ENCODE results near the gene TTC7B. TPM values are rescaled to one million over a fixed set of nuclear protein-coding genes. Genes with fewer than 3 reads are reported as not detected.

TTC7B gene
- total and polyA plus RNA-seq, 2 of the 8 experiments (the other 6 are each of a cell fraction or from before 2014, with no cell fraction given): 23.7 to 34.0 TPM

DNA sequence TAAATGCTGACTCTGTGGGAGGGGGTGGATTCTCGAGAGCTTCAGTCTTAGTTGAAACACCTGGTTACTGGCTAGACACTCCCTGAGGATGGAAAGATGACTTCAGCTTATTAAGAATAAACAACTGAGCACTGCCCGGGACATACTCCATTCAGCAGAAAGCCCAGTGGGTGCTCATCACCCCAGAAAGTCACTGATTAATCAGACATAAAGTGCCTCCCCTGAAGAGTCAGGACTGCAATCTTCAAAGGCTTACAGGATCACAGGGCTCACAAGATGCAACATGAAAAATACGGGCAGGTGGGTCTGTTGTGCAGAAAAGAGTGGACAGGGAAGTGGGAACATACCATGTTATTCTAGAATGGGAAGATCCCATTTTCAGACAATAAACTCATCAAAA is 212.4 kb downstream of the TTC7B start (continued):
- TF ChIP-seq MAFK (IDR thresholded peaks at IDR 0.05; ENCODE audit: low read depth, low read length) (no peak), BCL11A (IDR thresholded peaks at IDR 0.05; ENCODE audit: low read depth in 2 of 2, low read length in 2 of 2) (no peak), TAF7 (optimal IDR thresholded peaks at IDR 0.05; ENCODE audit: borderline replicate concordance, low read depth, low read length) (no peak), RAD21 (IDR thresholded peaks at IDR 0.05 in 1 of 2, conservative IDR thresholded peaks at IDR 0.05 in 1 of 2; ENCODE audit: low read depth in 2 of 2, low read length in 2 of 2) (no peak), NRF1 (IDR thresholded peaks at IDR 0.05; ENCODE audit: low read depth, low read length) (no peak)
